ENCODE measurements around the gene IQCH. TPM values are rescaled to one million over a fixed set of nuclear protein-coding genes. Genes with fewer than 3 reads are reported as not detected.

The IQCH gene
- total and polyA plus RNA-seq, 2 of the 4 experiments (the other 2 are of a cell fraction): 0.60 to 2.5 TPM

- DNase-seq (peak; percentile 80), ATAC-seq (ENCODE audit: low read depth) (peak; percentile 87)
- Histone ChIP-seq H3K9me1 (ENCODE audit: insufficient read depth, low read length) (peaks cover 2% of the 10 kb centered on the region; the same call in 1 of the 2 replicates), H2BK15ac (ENCODE audit: low read depth, low read length) (no peak overlapping the region), H3K4me2 (ENCODE audit: low read depth, low read length) (peak overlapping the region; percentile 49; the same call in 1 of the 2 replicates), H3K4ac (ENCODE audit: low read depth, low read length) (peak overlapping the region; percentile 65; the same call in 1 of the 2 replicates), H4K20me1 (ENCODE audit: insufficient read depth, low read length) (no peaks in the 10 kb centered on the region), H3K56ac (ENCODE audit: extremely low read depth, insufficient read depth, low read length) (no peak overlapping the region), H2AK9ac (replicated peaks; ENCODE audit: low read depth, low read length, poor library complexity) (no peak overlapping the region), H3K23ac (ENCODE audit: low read depth, low read length) (no peak overlapping the region), H3K79me1 (ENCODE audit: low read depth in 1 of 2, low read length in 2 of 2) (no peaks in the 10 kb centered on the region), H3K36me3 (ENCODE audit: control insufficient read depth, insufficient read depth, low read length) (no peaks in the 10 kb centered on the region), H4K91ac (ENCODE audit: insufficient read depth, low read depth, low read length) (no peak overlapping the region), H4K8ac (ENCODE audit: low read depth in 2 of 2, low read length in 2 of 2) (peak overlapping the region in 1 of 2 experiments; percentile 75; a peak in 3 of 4 replicates), H2AK5ac (ENCODE audit: low read depth, low read length) (no peak overlapping the region), H2BK5ac (ENCODE audit: low read depth, low read length, poor library complexity, severe bottlenecking) (peak overlapping the region; percentile 57), H2BK120ac (ENCODE audit: low read depth, low read length) (peak overlapping the region; percentile 75; the same call in 1 of the 2 replicates), H2BK20ac (ENCODE audit: low read depth, low read length) (no peak overlapping the region), H3K9me3 (ENCODE audit: control insufficient read depth, insufficient read depth, low read length) (no peaks in the 10 kb centered on the region), H3K4me3 (ENCODE audit: insufficient read depth, low read depth, low read length) (no peak overlapping the region), H3K27me3 (ENCODE audit: control insufficient read depth, insufficient read depth, low read length) (no peaks in the 10 kb centered on the region), H3K9ac (ENCODE audit: low read depth, low read length) (no peak overlapping the region), H3K14ac (replicated peaks; ENCODE audit: low read depth, low read length) (no peak overlapping the region), H3K18ac (ENCODE audit: low read depth, low read length) (no peak overlapping the region), H2AFZ (replicated peaks; ENCODE audit: low read length, poor library complexity) (no peak overlapping the region), H4K5ac (ENCODE audit: low read depth, low read length) (no peak overlapping the region), H3K4me1 (ENCODE audit: control insufficient read depth, insufficient read depth, low read length) (peaks cover 7% of the 10 kb centered on the region), H3K27ac (ENCODE audit: insufficient read depth, low read length) (no peak overlapping the region)
- dilution Hi-C loops (cut with HindIII; ENCODE audit: low sequenced_read_pairs, unreplicated experiment): no loop called here
- WGBS, 2 experiments (ENCODE audit: extremely low coverage in 2 of 2, insufficient read length in 1 of 2): no CpG with 5 or more reads among the region's 7 CpGs
- no TSS peak for BruUV-seq (replicated peaks)
- TF ChIP-seq BHLHE40 (IDR thresholded peaks at IDR 0.05; ENCODE audit: low read depth, low read length) (peak; percentile 57; the same call in 1 of the 2 replicates), RCOR1 (IDR thresholded peaks at IDR 0.05; ENCODE audit: insufficient replicate concordance, low read length) (no peak), FOS (IDR thresholded peaks at IDR 0.05; ENCODE audit: low read depth, low read length) (0 out of 2 replicates have a peak, but pooled peaks have one; percentile 36)
- in situ Hi-C loops (cut with MboI; ENCODE audit: low sequenced_read_pairs): no loop called here
- CTCF ChIA-PET: no interaction called here
- intact Hi-C loops (cut with micrococcal nuclease): no loop called here
- POLR2A ChIA-PET (ENCODE audit: unreplicated experiment): no interaction called here
Measured at GRCh38 chr15:67510597-67511190, 256.1 kb downstream of the IQCH start.
